Measurements from ENCODE around the gene JDP2. TPM values are rescaled to one million over a fixed set of nuclear protein-coding genes. Genes with fewer than 3 reads are reported as not detected.

JDP2 gene
- total RNA-seq (2012; rRNA removed) (35.7 and 38.9 TPM in 2 replicates), polyA plus RNA-seq (2012; rRNA removed) (38.4 and 39.7 TPM in 2 replicates), Bru-seq, nascent RNA (percentile 92 among the genes with signal in this experiment), BruChase-seq, experiment 1, labeled RNA remaining after a 6-hour chase (percentile 84 among the genes with signal in this experiment), BruChase-seq, experiment 2, labeled RNA remaining after a 2-hour chase (percentile 68 among the genes with signal in this experiment)
- polyA plus RNA-seq (2012; cell fraction: cytosol; rRNA removed) = 47.8 and 52.8 TPM in 2 replicates
- polyA plus RNA-seq (2012; cell fraction: nucleus; rRNA removed; ENCODE audit: low replicate concordance) = 18.7 and 32.8 TPM in 2 replicates
- long read RNA-seq, full-length matches to known transcripts = 97 of 139 reads
- long read RNA-seq, partial matches to known transcripts = 15 of 139 reads
- long read RNA-seq, other reads (novel, unspliced or antisense) = 27 of 139 reads

GRCh38 chr14:75427482-75428229, at the start of gene JDP2:
Gene JDP2 (plus strand): TSS chr14:75428022. CDS start chr14:75437921, 9,899 bp downstream.
- Histone ChIP-seq H2BK120ac (ENCODE audit: low read depth, low read length) (peak within 1 kb of the TSS; percentile 79), H3K9ac (ENCODE audit: low read depth, low read length) (peak within 1 kb of the TSS; percentile 86), H4K8ac (ENCODE audit: low read depth in 2 of 2, low read length in 2 of 2) (peak within 1 kb of the TSS; percentile 44 to 55; a peak in 3 of 4 replicates), H2AK5ac (ENCODE audit: low read depth, low read length) (peak within 1 kb of the TSS; percentile 72), H4K91ac (ENCODE audit: insufficient read depth, low read depth, low read length) (peak within 1 kb of the TSS; percentile 82), H3K27ac (ENCODE audit: insufficient read depth, low read length) (peak within 1 kb of the TSS; percentile 83), H3K4me2 (ENCODE audit: low read depth, low read length) (peak within 1 kb of the TSS; percentile 94), H3K36me3 (ENCODE audit: control insufficient read depth, insufficient read depth, low read length) (peaks cover 10% of the 10 kb centered on the region; the same call in 1 of the 2 replicates), H3K4me1 (ENCODE audit: control insufficient read depth, insufficient read depth, low read length) (peaks cover 21% of the 10 kb centered on the region), H3K23ac (ENCODE audit: low read depth, low read length) (peak within 1 kb of the TSS; percentile 77; the same call in 1 of the 2 replicates), H3K9me3 (ENCODE audit: control insufficient read depth, insufficient read depth, low read length) (peaks cover 2% of the 10 kb centered on the region; the same call in 1 of the 2 replicates), H3K18ac (ENCODE audit: low read depth, low read length) (peak within 1 kb of the TSS; percentile 79), H2AK9ac (replicated peaks; ENCODE audit: low read depth, low read length, poor library complexity) (peak within 1 kb of the TSS; percentile 87), H3K14ac (replicated peaks; ENCODE audit: low read depth, low read length) (peak within 1 kb of the TSS; percentile 81), H4K20me1 (ENCODE audit: insufficient read depth, low read length) (peaks cover 42% of the 10 kb centered on the region), H3K9me1 (ENCODE audit: insufficient read depth, low read length) (peaks cover 35% of the 10 kb centered on the region), H2BK20ac (ENCODE audit: low read depth, low read length) (peak within 1 kb of the TSS; percentile 16; the same call in 1 of the 2 replicates), H3K4me3 (ENCODE audit: insufficient read depth, low read depth, low read length) (peak within 1 kb of the TSS; percentile 58), H2BK15ac (ENCODE audit: low read depth, low read length) (peak within 1 kb of the TSS; percentile 50; the same call in 1 of the 3 replicates), H4K5ac (ENCODE audit: low read depth, low read length) (peak within 1 kb of the TSS; percentile 84), H3K79me1 (ENCODE audit: low read depth in 1 of 2, low read length in 2 of 2) (peaks cover 0 to 43% of the 10 kb centered on the region in 2 experiments; a peak in 2 of 4 replicates), H3K56ac (ENCODE audit: extremely low read depth, insufficient read depth, low read length) (peak within 1 kb of the TSS; percentile 72; the same call in 1 of the 2 replicates), H3K4ac (ENCODE audit: low read depth, low read length) (peak within 1 kb of the TSS; percentile 80), H2AFZ (replicated peaks; ENCODE audit: low read length, poor library complexity) (peak within 1 kb of the TSS; percentile 93), H2BK5ac (ENCODE audit: low read depth, low read length, poor library complexity, severe bottlenecking) (peak within 1 kb of the TSS; percentile 43), H3K27me3 (ENCODE audit: control insufficient read depth, insufficient read depth, low read length) (no peaks in the 10 kb centered on the region)
- intact Hi-C loops (cut with micrococcal nuclease) = loop anchor here (1.0 to 2.0 kb wide), 2 partner anchors 120 to 295 kb away; no protein-coding TSS in a partner anchor
- ChIA-PET POLR2A (ENCODE audit: unreplicated experiment) (no interaction called here), CTCF (interaction anchor here (1.3 kb wide), 1 partner anchor 28 kb away, joined by 3 read pairs; no protein-coding TSS in a partner anchor)
- DNase-seq = peak; percentile 76
- 1% methylated on average over 49 of the region's 93 CpGs; no CpG with 5 or more reads in 1 of the 2 experiments for WGBS, 2 experiments (ENCODE audit: extremely low coverage in 2 of 2, insufficient read length in 1 of 2)
- BruUV-seq (replicated peaks) = no TSS peak
- dilution Hi-C loops (cut with HindIII; ENCODE audit: low sequenced_read_pairs, unreplicated experiment) = no loop called here
- TF ChIP-seq POLR2A (IDR thresholded peaks at IDR 0.05; ENCODE audit: low read depth, low read length) (peak; percentile 82), SMC3 (IDR thresholded peaks at IDR 0.05; ENCODE audit: low read depth, low read length) (no peak), CTCF (conservative IDR thresholded peaks at IDR 0.05; ENCODE audit: low read depth, low read length) (0 out of 2 replicates have a peak, but pooled peaks have one; percentile 8), CEBPB (IDR thresholded peaks at IDR 0.05; ENCODE audit: low read depth, low read length) (peak; percentile 86), RAD21 (IDR thresholded peaks at IDR 0.05; ENCODE audit: low read length) (0 out of 2 replicates have a peak, but pooled peaks have one; percentile 12), MAZ (IDR thresholded peaks at IDR 0.05; ENCODE audit: borderline replicate concordance, low read depth, low read length) (peak; percentile 79)
- peak; percentile 81 for ATAC-seq (ENCODE audit: low read depth)
- in situ Hi-C loops (cut with MboI; ENCODE audit: low sequenced_read_pairs) = no loop called here
